DMS 273 treated with DMSO at 0.1 percent for 48 hours (cell line): ENCODE results near the gene MORC4.

Experiments
- DNase-seq: peaks from one replicate; lab custom pipeline; 2025; lab: John Stamatoyannopoulos, UW

Gene MORC4

DNA sequence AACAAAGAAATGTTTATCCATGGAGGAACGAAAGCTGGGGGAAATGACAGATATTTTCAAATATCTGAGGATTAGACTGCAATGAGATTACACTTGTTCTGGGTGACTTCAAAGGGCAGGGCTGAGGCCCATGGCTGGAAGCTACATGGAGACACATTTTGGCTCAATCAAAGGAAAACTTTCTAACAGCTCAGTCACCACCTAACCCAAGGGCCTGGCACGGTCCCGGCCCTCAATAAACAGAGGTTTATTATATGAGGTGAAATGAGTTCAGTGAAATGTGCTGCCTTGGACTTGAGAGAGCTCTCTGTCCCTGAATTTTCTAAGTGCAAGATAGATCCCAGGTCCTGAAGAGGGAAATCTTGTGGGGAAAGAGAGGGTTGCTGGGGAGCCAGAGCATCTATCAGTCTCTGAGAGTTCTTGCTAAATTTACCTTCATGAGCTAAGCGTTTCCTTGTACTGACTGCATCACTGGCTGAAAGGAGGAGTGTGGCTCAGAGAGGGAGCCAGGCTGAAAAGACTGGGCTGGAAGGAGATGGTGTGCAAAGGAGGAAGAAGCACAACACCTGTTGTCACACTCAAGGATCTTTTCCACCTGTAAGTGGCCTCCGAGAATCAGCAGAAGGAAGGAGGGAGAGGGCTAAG, 94.8 kb downstream of the MORC4 start:
- no peak for DNase-seq

DNA sequence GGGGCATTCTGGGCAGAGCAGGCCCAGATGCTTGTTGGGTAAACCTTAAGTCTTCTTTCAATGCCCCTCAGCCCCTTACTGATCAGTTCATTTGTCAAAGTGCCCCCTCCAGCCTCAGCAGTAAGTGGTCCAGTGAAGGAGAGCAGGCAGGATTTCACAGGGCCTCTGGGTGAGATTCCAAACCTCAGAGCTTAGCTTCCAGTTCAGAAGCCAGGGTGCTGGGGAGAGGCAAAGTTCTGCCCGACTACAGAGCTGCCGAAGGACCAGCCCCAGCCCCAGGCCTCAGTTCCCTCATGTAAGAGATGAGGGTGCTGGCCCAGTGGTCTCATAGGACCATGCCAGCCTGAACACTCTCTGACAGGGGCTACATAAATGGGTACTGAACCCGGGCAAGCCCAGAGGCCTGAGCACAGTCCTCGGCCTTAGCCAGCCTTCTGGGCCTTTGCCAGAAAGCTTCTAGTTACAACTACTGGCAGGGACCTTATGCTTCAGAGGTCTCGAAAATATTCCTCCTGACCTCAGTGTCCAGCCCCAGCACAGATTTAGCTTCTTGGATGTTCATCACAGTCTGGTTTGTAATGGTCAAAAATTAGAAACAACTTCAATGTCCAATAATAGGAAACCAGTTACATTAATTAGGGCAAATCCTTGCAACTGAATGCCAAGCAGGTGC, 96.0 kb downstream of the MORC4 start:
- no peak for DNase-seq

GRCh38 chrX:106903291-106903824, 96.7 kb downstream of the MORC4 start, which contains the start of gene RIPPLY1:
Gene RIPPLY1 (minus strand): TSS chrX:106903341. CDS start chrX:106903287, 54 bp downstream.
- no peak for DNase-seq

GRCh38 chrX:106902684-106903083, 97.3 kb downstream of the MORC4 start:
- DNase-seq: no peak

DNA sequence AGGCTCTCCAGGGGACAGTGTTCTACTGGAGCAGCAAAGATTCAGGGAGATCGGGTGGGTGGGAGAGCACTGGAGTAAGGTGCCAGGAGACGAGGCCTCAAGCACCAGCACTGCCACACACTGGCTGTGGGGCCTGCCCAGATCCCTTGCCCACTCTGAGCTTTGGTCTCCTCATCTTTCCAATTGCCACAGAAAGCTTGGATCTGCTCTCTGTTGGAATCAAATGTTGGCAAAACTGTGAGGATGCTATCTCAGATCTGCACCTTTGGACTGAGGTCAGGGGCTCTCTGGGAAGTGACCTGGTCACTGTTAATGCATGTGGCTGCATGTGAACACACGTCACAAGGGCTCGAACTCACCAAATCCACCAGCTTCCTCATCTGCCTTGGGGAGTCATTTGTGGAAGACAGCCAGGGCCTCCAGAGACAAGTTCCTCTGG, 98.2 kb downstream of the MORC4 start:
- no peak for DNase-seq

- no peak for DNase-seq
Measured at GRCh38 chrX:106901341-106901740, 98.7 kb downstream of the MORC4 start.

- no peak for DNase-seq
Measured at GRCh38 chrX:106899841-106900240, 100.2 kb downstream of the MORC4 start.

DNA sequence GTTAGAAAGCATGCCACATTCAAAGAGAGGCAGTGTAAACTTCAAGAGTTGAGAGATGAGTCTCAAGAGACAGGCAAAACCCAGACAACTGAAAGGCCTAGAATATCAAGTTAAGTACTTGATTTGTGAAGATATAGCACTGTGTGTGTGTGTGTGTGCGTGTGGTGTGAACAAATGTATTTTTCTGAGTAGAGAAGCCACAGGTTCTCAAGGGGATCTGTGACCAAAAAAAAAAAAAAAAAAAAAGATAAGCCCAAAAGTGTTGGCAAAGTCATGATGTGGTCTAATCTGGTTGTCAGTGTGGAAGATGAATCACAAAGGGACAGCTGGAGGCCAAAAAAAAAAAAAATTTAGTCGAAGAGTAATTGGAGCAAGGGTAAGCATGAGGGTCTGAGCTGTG, 100.7 kb downstream of the MORC4 start:
- no peak for DNase-seq

DNA sequence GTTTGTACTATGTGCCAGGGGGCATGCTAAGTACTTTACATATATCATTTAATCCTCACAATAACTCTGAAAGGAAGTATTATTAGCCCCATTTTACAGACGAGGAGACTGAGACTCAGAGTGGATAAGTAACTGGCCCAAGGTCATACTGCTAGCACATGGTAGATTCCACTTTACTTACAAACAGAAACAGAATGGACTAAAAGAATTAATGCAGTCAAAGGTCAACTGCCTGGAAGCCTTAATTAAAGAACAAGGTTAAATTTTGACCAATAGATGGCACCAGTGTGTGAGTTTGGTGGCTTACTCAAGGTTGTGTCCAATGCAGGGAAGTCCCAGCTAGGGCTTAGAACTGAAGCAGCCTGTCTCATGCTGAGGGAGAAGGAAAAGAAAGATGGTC, 101.5 kb downstream of the MORC4 start:
- peak; percentile 18 for DNase-seq

DNA sequence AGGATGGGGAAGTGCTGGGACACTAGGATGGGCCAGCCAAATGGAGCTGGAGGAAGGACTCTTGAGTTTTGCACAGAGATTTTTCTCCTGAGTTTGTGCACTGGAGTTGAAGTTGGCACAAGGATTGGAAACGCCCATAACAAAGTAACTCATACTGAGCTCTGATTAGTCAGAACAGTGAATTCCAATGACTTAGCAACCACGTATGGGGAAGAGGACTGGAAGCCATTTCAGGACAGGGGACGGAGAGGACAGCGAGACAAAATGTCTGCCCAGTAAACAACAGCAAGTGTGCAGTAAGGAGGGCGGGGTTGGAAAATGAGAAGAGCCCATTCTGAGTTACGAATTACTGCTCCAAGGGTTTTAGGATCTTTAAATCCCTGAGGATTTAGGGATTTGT, 102.8 kb downstream of the MORC4 start:
- no peak for DNase-seq

- no peak for DNase-seq
Measured at GRCh38 chrX:106894978-106895452, 105.0 kb downstream of the MORC4 start.

DNA sequence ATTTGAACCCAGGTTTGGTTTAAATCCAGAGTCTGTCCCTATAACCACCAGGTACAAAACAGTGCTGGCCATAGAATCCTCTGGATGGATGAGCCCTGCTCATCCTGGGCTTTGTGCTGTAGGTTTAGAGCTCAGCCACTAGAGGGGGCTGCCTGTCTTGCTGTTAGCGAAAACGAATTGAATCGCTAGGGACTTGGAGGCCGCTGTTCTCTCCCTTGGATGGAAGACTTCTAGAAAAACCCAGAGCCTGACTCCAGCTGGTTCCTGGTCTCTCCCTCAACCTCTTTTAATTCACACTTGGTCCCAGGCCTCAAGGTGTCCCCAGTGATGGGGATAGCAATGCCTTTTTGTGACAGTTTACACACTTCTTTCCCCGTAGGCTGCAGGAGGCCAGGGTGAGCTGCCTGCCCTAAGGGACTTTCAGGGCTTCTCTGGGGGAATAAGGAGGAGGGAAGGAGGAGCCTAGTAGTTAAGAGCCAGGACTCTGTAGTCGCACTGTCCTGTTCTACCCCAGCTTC, 105.6 kb downstream of the MORC4 start:
- peak; percentile 16 for DNase-seq

GRCh38 chrX:106891762-106892460, 108.1 kb downstream of the MORC4 start:
- DNase-seq: no peak
